Neuronal stem cell (in vitro differentiated cells): ENCODE results near the gene DNTTIP2.
A peak's percentile ranks its signal among the peaks of the same experiment; 100 is the strongest.

Experiments used
- DNase-seq: peaks from one replicate; pipeline ENCODE4 v3.0.0-alpha.2; 2013; ENCODE audit warnings: low spot score
- H2AFZ ChIP-seq: one replicate; pipeline ENCODE4 v1.6.1; 2013; ENCODE audit warnings: mild to moderate bottlenecking, low read length, inconsistent platforms
- H2AK5ac ChIP-seq: 2 replicates; pipeline ENCODE4 v1.6.1; 2013; ENCODE audit warnings: low read depth, mild to moderate bottlenecking, inconsistent platforms, low read length, moderate library complexity, mixed read lengths
- H2BK120ac ChIP-seq: 2 replicates; pipeline ENCODE4 v1.6.1; 2013; ENCODE audit warnings: low read depth, mild to moderate bottlenecking, inconsistent platforms, low read length, moderate library complexity, mixed read lengths
- H2BK12ac ChIP-seq: one replicate; pipeline ENCODE4 v1.6.1; 2013; ENCODE audit warnings: low read length, inconsistent platforms
- H2BK15ac ChIP-seq: 2 replicates; pipeline ENCODE4 v1.6.1; 2013; ENCODE audit warnings: mild to moderate bottlenecking, low read length, inconsistent platforms, mixed read lengths
- H2BK5ac ChIP-seq: one replicate; pipeline ENCODE4 v1.6.1; 2013; ENCODE audit warnings: inconsistent platforms, mild to moderate bottlenecking, low read length, moderate library complexity
- H3K14ac ChIP-seq: one replicate; pipeline ENCODE4 v1.6.1; 2013; ENCODE audit warnings: low read length, inconsistent platforms
- H3K18ac ChIP-seq: 2 replicates; pipeline ENCODE4 v1.6.1; 2013; ENCODE audit warnings: low read length, inconsistent platforms
- H3K23ac ChIP-seq: 2 replicates; pipeline ENCODE4 v1.6.1; 2013; ENCODE audit warnings: low read depth, mild to moderate bottlenecking, mixed read lengths, low read length, inconsistent platforms; ENCODE audit not compliant: poor library complexity
- H3K27ac ChIP-seq: replicated peaks from 3 replicates; pipeline ENCODE4 v1.5.1; 2013; ENCODE audit warnings: low read length, inconsistent platforms
- H3K27me3 ChIP-seq, 3 experiments: 2 replicates each; pipeline ENCODE4 v1.6.1; 2013; ENCODE audit warnings: low read length in 3 of 3, mild to moderate bottlenecking in 2 of 3, inconsistent platforms in 1 of 3, low read depth in 1 of 3, mixed read lengths in 1 of 3, moderate library complexity in 1 of 3; ENCODE audit not compliant: control insufficient read depth in 3 of 3, insufficient read depth in 3 of 3
- H3K36me3 ChIP-seq, 2 donors: replicated peaks in 1 of 2; 2 replicates each; pipeline ENCODE4 v1.6.1; 2013; ENCODE audit warnings: low read length in 2 of 2; ENCODE audit not compliant: control insufficient read depth in 2 of 2, insufficient read depth in 2 of 2
- H3K4ac ChIP-seq: 2 replicates; pipeline ENCODE4 v1.6.1; 2013; ENCODE audit warnings: inconsistent platforms, mild to moderate bottlenecking, low read length, moderate library complexity
- H3K4me1 ChIP-seq, 2 donors: 1 replicate in 1 of 2; 2 replicates in 1 of 2; pipeline ENCODE4 v1.6.1; 2013; ENCODE audit warnings: low read length in 2 of 2, low read depth in 1 of 2; ENCODE audit not compliant: control insufficient read depth in 2 of 2, insufficient read depth in 1 of 2
- H3K4me2 ChIP-seq: one replicate; pipeline ENCODE4 v1.6.1; 2013; ENCODE audit warnings: mild to moderate bottlenecking, low read length, inconsistent platforms; ENCODE audit not compliant: insufficient read depth, poor library complexity, severe bottlenecking
- H3K4me3 ChIP-seq, 2 donors: 2 replicates each; pipeline ENCODE4 v1.5.1; 2013; ENCODE audit warnings: low read length in 2 of 2, mild to moderate bottlenecking in 2 of 2, inconsistent platforms in 1 of 2, moderate library complexity in 1 of 2
- H3K79me1 ChIP-seq: one replicate; pipeline ENCODE4 v1.6.1; 2013; ENCODE audit warnings: low read depth, mild to moderate bottlenecking, inconsistent platforms, low read length, moderate library complexity
- H3K9ac ChIP-seq: one replicate; pipeline ENCODE4 v1.6.1; 2013; ENCODE audit warnings: mild to moderate bottlenecking, low read depth, low read length, inconsistent platforms; ENCODE audit not compliant: poor library complexity
- H3K9me3 ChIP-seq, 2 donors: replicated peaks in 1 of 2; 2 replicates each; pipeline versions ENCODE3 to v1.6.1; 2013; ENCODE audit warnings: low read length in 2 of 2, mild to moderate bottlenecking in 2 of 2, inconsistent platforms in 1 of 2, low read depth in 1 of 2, mixed read lengths in 1 of 2, moderate library complexity in 1 of 2; ENCODE audit not compliant: control insufficient read depth in 2 of 2, insufficient read depth in 1 of 2
- H4K8ac ChIP-seq: one replicate; pipeline ENCODE4 v1.6.1; 2013; ENCODE audit warnings: low read depth, mild to moderate bottlenecking, inconsistent platforms, low read length, moderate library complexity
- H4K91ac ChIP-seq: one replicate; pipeline ENCODE4 v1.6.1; 2013; ENCODE audit warnings: low read length, low read depth, mild to moderate bottlenecking, inconsistent platforms; ENCODE audit not compliant: poor library complexity
- WGBS, 2 donors: extraction: QIAGEN DNeasy Blood & Tissue Kit; methylation state at CpG; one replicate each; pipeline ENCODE4 v1.1.7; 2013; ENCODE audit warnings: missing lambda C conversion rate in 2 of 2, mixed read lengths in 1 of 2; ENCODE audit not compliant: insufficient read length in 2 of 2, insufficient replicate concordance in 1 of 2; ENCODE audit errors: extremely low coverage in 2 of 2; 5-methylcytosine and 5-hydroxymethylcytosine counted together

The DNTTIP2 gene

GRCh38 chr1:93876244-93876643 lies 2.8 kb downstream of the DNTTIP2 start:
- Histone ChIP-seq H2AK5ac (no peak overlapping the region), H2BK12ac (no peak overlapping the region), H3K4me2 (no peak overlapping the region), H3K27me3 (no peaks in the 10 kb centered on the region), H4K91ac (no peak overlapping the region), H3K4ac (no peak overlapping the region), H3K27ac (no peak overlapping the region), H3K9ac (no peak overlapping the region), H2BK120ac (no peak overlapping the region), H3K4me1 (peaks cover 0 to 1% of the 10 kb centered on the region in 2 donors), H3K18ac (no peak overlapping the region), H2AFZ (no peak overlapping the region), H4K8ac (no peak overlapping the region), H3K9me3 (no peaks in the 10 kb centered on the region), H3K36me3 (peaks cover 30 to 67% of the 10 kb centered on the region in 2 donors), H2BK5ac (no peak overlapping the region), H3K23ac (no peak overlapping the region), H3K4me3 (no peak overlapping the region), H3K79me1 (peaks cover 4% of the 10 kb centered on the region), H3K14ac (no peak overlapping the region), H2BK15ac (no peak overlapping the region)
- no peak for DNase-seq
- 100% methylated on average over 1 of the region's 1 CpG; no CpG with 5 or more reads in 1 of the 2 donors for WGBS, 2 donors

- Histone ChIP-seq H3K4ac (no peak overlapping the region), H3K79me1 (peaks cover 4% of the 10 kb centered on the region), H2AFZ (no peak overlapping the region), H3K18ac (no peak overlapping the region), H4K91ac (no peak overlapping the region), H3K9me3 (no peaks in the 10 kb centered on the region), H3K27me3 (no peaks in the 10 kb centered on the region), H2BK12ac (no peak overlapping the region), H2BK15ac (no peak overlapping the region), H3K14ac (no peak overlapping the region), H2BK5ac (no peak overlapping the region), H2AK5ac (no peak overlapping the region), H3K4me2 (no peak overlapping the region), H3K9ac (no peak overlapping the region), H4K8ac (no peak overlapping the region), H3K4me1 (peaks cover 0 to 1% of the 10 kb centered on the region in 2 donors), H2BK120ac (no peak overlapping the region), H3K27ac (no peak overlapping the region), H3K4me3 (no peak overlapping the region), H3K36me3 (peaks cover 36 to 88% of the 10 kb centered on the region in 2 donors), H3K23ac (no peak overlapping the region)
- no CpG with 5 or more reads among the region's 3 CpGs for WGBS, 2 donors
- DNase-seq: peak; percentile 12
Measured at GRCh38 chr1:93874025-93874651, 4.9 kb downstream of the DNTTIP2 start.

DNA sequence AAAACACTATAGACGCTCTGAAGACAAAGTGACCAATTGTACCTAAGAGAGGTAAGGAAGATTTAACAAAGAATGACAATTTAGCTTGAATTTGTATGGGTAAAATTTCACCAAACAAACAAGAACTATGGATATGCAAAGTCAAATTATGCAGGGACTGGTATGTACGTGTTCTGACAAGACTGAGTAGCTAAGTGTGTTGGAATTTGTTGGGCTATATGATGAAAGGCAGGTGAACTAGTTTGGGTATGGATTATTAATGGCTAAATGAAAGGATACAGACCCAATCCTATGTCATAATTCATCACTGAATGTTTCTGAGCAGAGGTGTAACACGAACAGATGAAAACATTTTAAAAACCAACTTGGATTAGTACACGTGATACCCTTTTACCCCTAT lies 7.6 kb downstream of the DNTTIP2 start:
- H3K79me1 ChIP-seq: no peaks in the 10 kb centered on the region
- no peak overlapping the region for H3K9ac ChIP-seq
- H2AFZ ChIP-seq: no peak overlapping the region
- H2AK5ac ChIP-seq: no peak overlapping the region
- no peak overlapping the region for H3K27ac ChIP-seq
- H4K91ac ChIP-seq: no peak overlapping the region
- H3K9me3 ChIP-seq: no peaks in the 10 kb centered on the region
- no peak overlapping the region for H3K23ac ChIP-seq
- H3K36me3 ChIP-seq: peaks cover 30 to 92% of the 10 kb centered on the region in 2 donors
- WGBS, 2 donors: no CpG with 5 or more reads among the region's 4 CpGs
- no peak overlapping the region for H2BK15ac ChIP-seq
- no peak overlapping the region for H3K14ac ChIP-seq
- no peak overlapping the region for H3K4me2 ChIP-seq
- no peaks in the 10 kb centered on the region for H3K4me1 ChIP-seq
- H3K4me3 ChIP-seq: no peak overlapping the region
- no peak for DNase-seq
- H4K8ac ChIP-seq: no peak overlapping the region
- no peak overlapping the region for H3K4ac ChIP-seq
- no peak overlapping the region for H2BK120ac ChIP-seq
- H3K27me3 ChIP-seq: no peaks in the 10 kb centered on the region
- no peak overlapping the region for H2BK12ac ChIP-seq
- H3K18ac ChIP-seq: no peak overlapping the region
- no peak overlapping the region for H2BK5ac ChIP-seq

- Histone ChIP-seq H3K14ac (no peak overlapping the region), H3K4ac (no peak overlapping the region), H4K91ac (no peak overlapping the region), H3K9ac (no peak overlapping the region), H3K9me3 (no peaks in the 10 kb centered on the region), H2BK12ac (no peak overlapping the region), H4K8ac (no peak overlapping the region), H3K79me1 (no peaks in the 10 kb centered on the region), H3K36me3 (peaks cover 25 to 75% of the 10 kb centered on the region in 2 donors), H2AK5ac (no peak overlapping the region), H3K27me3 (no peaks in the 10 kb centered on the region), H3K23ac (no peak overlapping the region), H3K4me2 (no peak overlapping the region), H2BK15ac (no peak overlapping the region), H3K4me3 (no peak overlapping the region), H2BK5ac (no peak overlapping the region), H3K27ac (no peak overlapping the region), H3K4me1 (no peaks in the 10 kb centered on the region), H2BK120ac (no peak overlapping the region), H3K18ac (no peak overlapping the region), H2AFZ (no peak overlapping the region)
- DNase-seq: no peak
- no CpG with 5 or more reads among the region's 5 CpGs for whole genome bisulfite sequencing, 2 donors
Measured at GRCh38 chr1:93869653-93870052, 9.4 kb downstream of the DNTTIP2 start.
